H1 (cell line): Measurements from ENCODE around the gene MAPK4. TPM values are rescaled to one million over a fixed set of nuclear protein-coding genes. Genes with fewer than 3 reads are reported as not detected.

Experiments
- CTCF ChIA-PET: fragments of 300-600 bp; sonication (Branson Sonifier 250); formaldehyde crosslinking; loops from one replicate; lab custom pipeline; 2021; ENCODE audit not compliant: partially characterized antibody; lab: Charles Lee
- POLR2A ChIA-PET: fragments of 300-600 bp; sonication (Branson Sonifier 250); formaldehyde crosslinking; loops from one replicate; lab custom pipeline; 2021; ENCODE audit warnings: inconsistent platforms; ENCODE audit not compliant: partially characterized antibody; lab: Charles Lee
- DNase-seq, 2 experiments: peaks; one replicate each; pipeline versions ENCODE4 v3.0.0 to v3.0.0-alpha.2; 2010 to 2022; ENCODE audit warnings: low spot score in 2 of 2, low read depth in 1 of 2, mixed read lengths in 1 of 2
- FAIRE-seq: peaks from 2 replicates; lab custom pipeline; 2011; peaks lifted over from hg19 to GRCh38; lab: Jason Lieb, UNC
- H2AFZ ChIP-seq: 2 replicates; pipeline ENCODE4 v1.8.1; 2012; ENCODE audit warnings: low read length, inconsistent platforms
- H2AK5ac ChIP-seq: 2 replicates; pipeline ENCODE4 v1.6.1; 2013; ENCODE audit warnings: low read depth, low read length
- H2BK120ac ChIP-seq: replicated peaks from 2 replicates; pipeline ENCODE3; 2013; ENCODE audit warnings: low read depth, low read length, inconsistent platforms
- H2BK12ac ChIP-seq: 2 replicates; pipeline ENCODE4 v1.6.1; 2013; ENCODE audit warnings: low read depth, low read length
- H2BK15ac ChIP-seq: 2 replicates; pipeline ENCODE4 v1.6.1; 2013; ENCODE audit warnings: low read length
- H2BK20ac ChIP-seq: 2 replicates; pipeline ENCODE4 v1.6.1; 2013; ENCODE audit warnings: low read length
- H2BK5ac ChIP-seq: 2 replicates; pipeline ENCODE4 v1.6.1; 2013; ENCODE audit warnings: low read depth, low read length
- H3K14ac ChIP-seq: 2 replicates; pipeline ENCODE4 v1.6.1; 2013; ENCODE audit warnings: inconsistent platforms; ENCODE audit not compliant: insufficient read length
- H3K18ac ChIP-seq: 2 replicates; pipeline ENCODE4 v1.6.1; 2013; ENCODE audit warnings: low read length; ENCODE audit errors: extremely low read depth
- H3K23ac ChIP-seq: 2 replicates; pipeline ENCODE4 v1.6.1; 2013; ENCODE audit warnings: inconsistent platforms; ENCODE audit not compliant: insufficient read length
- H3K23me2 ChIP-seq: 2 replicates; pipeline ENCODE4 v1.6.1; 2013; ENCODE audit warnings: low read depth, low read length
- H3K27ac ChIP-seq: 2 replicates; pipeline ENCODE4 v1.6.1; 2011; ENCODE audit warnings: low read depth, low read length, inconsistent platforms
- H3K27me3 ChIP-seq, 4 experiments: replicated peaks in 1 of 4; 1 replicate in 1 of 4; 2 replicates in 3 of 4; pipeline versions ENCODE4 v1.6.1 to v1.8.1; 2011 to 2013; ENCODE audit warnings: low read length in 3 of 4, mild to moderate bottlenecking in 3 of 4, inconsistent platforms in 2 of 4, mixed read lengths in 2 of 4, moderate library complexity in 1 of 4; ENCODE audit not compliant: control insufficient read depth in 3 of 4, insufficient read depth in 3 of 4; ENCODE audit errors: extremely low read depth in 1 of 4
- H3K36me3 ChIP-seq, 4 experiments: 2 replicates each; pipeline versions ENCODE4 v1.6.1 to v1.8.1; 2011 to 2013; ENCODE audit warnings: mild to moderate bottlenecking in 4 of 4, low read length in 3 of 4, moderate library complexity in 2 of 4, control low read depth in 1 of 4, inconsistent platforms in 1 of 4; ENCODE audit not compliant: insufficient read depth in 4 of 4, control insufficient read depth in 2 of 4
- H3K4ac ChIP-seq: replicated peaks from 2 replicates; pipeline ENCODE3; 2013; ENCODE audit warnings: low read length, low read depth, mixed read lengths, inconsistent platforms; ENCODE audit not compliant: insufficient read length
- H3K4me1 ChIP-seq, 4 experiments: replicated peaks in 1 of 4; 1 replicate in 1 of 4; 2 replicates in 3 of 4; pipeline versions ENCODE4 v1.6.1 to v1.8.1; 2011 to 2013; ENCODE audit warnings: low read length in 3 of 4, inconsistent platforms in 2 of 4, mixed read lengths in 1 of 4; ENCODE audit not compliant: insufficient read depth in 4 of 4, control insufficient read depth in 3 of 4
- H3K4me2 ChIP-seq, 2 experiments: 2 replicates each; pipeline versions ENCODE4 v1.6.1 to v1.8.1; 2011 to 2013; ENCODE audit warnings: low read depth in 2 of 2, low read length in 2 of 2, control low read depth in 1 of 2, inconsistent platforms in 1 of 2, mild to moderate bottlenecking in 1 of 2; ENCODE audit not compliant: insufficient read depth in 1 of 2
- H3K4me3 ChIP-seq, 4 experiments: fragments of 200-600, 300-600 bp in 1 of 4; sonication (generic), shearing (Covaris generic), sonication (Bioruptor Twin) in 1 of 4; 2 replicates each; pipeline versions ENCODE4 v1.5.1 to v1.8.1; 2011 to 2016; ENCODE audit warnings: low read length in 4 of 4, low read depth in 3 of 4, control low read depth in 2 of 4, inconsistent platforms in 2 of 4, mild to moderate bottlenecking in 2 of 4, mixed read lengths in 1 of 4, moderate library complexity in 1 of 4; ENCODE audit not compliant: insufficient read depth in 2 of 4; ENCODE audit errors: extremely low read depth in 1 of 4
- H3K56ac ChIP-seq: replicated peaks from 2 replicates; pipeline ENCODE3; 2013; ENCODE audit warnings: low read depth, mild to moderate bottlenecking, mixed read lengths, low read length, inconsistent platforms; ENCODE audit not compliant: insufficient read length
- H3K79me1 ChIP-seq: 2 replicates; pipeline ENCODE4 v1.6.1; 2013; ENCODE audit warnings: low read depth, low read length, control low read depth
- H3K79me2 ChIP-seq, 2 experiments: 2 replicates each; pipeline versions ENCODE4 v1.6.1 to v1.8.1; 2012 to 2013; ENCODE audit warnings: low read length in 2 of 2, mild to moderate bottlenecking in 2 of 2, inconsistent platforms in 1 of 2; ENCODE audit not compliant: insufficient read depth in 2 of 2, control insufficient read depth in 1 of 2
- H3K9ac ChIP-seq, 4 experiments: replicated peaks in 1 of 4; 1 replicate in 1 of 4; 2 replicates in 3 of 4; pipeline versions ENCODE4 v1.6.1 to v1.8.1; 2011 to 2013; ENCODE audit warnings: low read depth in 3 of 4, low read length in 3 of 4, control low read depth in 2 of 4, mild to moderate bottlenecking in 2 of 4, moderate library complexity in 2 of 4, inconsistent platforms in 1 of 4; ENCODE audit errors: extremely low read depth in 1 of 4
- H3K9me3 ChIP-seq, 2 experiments: 2 replicates each; pipeline versions ENCODE4 v1.6.1 to v1.8.1; 2012 to 2013; ENCODE audit warnings: mild to moderate bottlenecking in 2 of 2, moderate library complexity in 2 of 2, control low read depth in 1 of 2, inconsistent platforms in 1 of 2, low read depth in 1 of 2, low read length in 1 of 2, mixed read lengths in 1 of 2; ENCODE audit not compliant: insufficient read depth in 2 of 2
- H4K20me1 ChIP-seq, 2 experiments: replicated peaks in 1 of 2; 2 replicates each; pipeline versions ENCODE3 to v1.8.1; 2011 to 2013; ENCODE audit warnings: inconsistent platforms in 2 of 2, low read length in 2 of 2, mild to moderate bottlenecking in 1 of 2; ENCODE audit not compliant: insufficient read depth in 2 of 2, control insufficient read depth in 1 of 2
- H4K5ac ChIP-seq: 2 replicates; pipeline ENCODE4 v1.6.1; 2013; ENCODE audit warnings: low read length, low read depth, mixed read lengths, inconsistent platforms; ENCODE audit not compliant: insufficient read length
- H4K8ac ChIP-seq: 2 replicates; pipeline ENCODE4 v1.8.0; 2013; ENCODE audit warnings: mild to moderate bottlenecking, moderate library complexity, low read length, inconsistent platforms; ENCODE audit not compliant: insufficient read depth; ENCODE audit errors: extremely low read depth
- H4K91ac ChIP-seq: replicated peaks from 2 replicates; pipeline ENCODE3; 2013; ENCODE audit warnings: low read length, mixed read lengths, inconsistent platforms; ENCODE audit not compliant: insufficient read length
- BACH1 ChIP-seq: IDR thresholded peaks from 2 replicates; pipeline ENCODE4 v1.6.1; 2012; ENCODE audit warnings: low read length, improper control_type of control experiment
- JUND ChIP-seq: IDR thresholded peaks from 2 replicates; pipeline ENCODE4 v1.6.1; 2011; ENCODE audit warnings: mild to moderate bottlenecking, improper control_type of control experiment, low read length
- KDM1A ChIP-seq: fragments of 200-600, 300-600 bp; sonication (generic); IDR thresholded peaks from 2 replicates; pipeline ENCODE4 v1.7.1; 2016; ENCODE audit warnings: mild to moderate bottlenecking, low read length, borderline replicate concordance
- WGBS, 2 experiments: shearing (Covaris generic) in 1 of 2; methylation state at CpG; one replicate each; pipeline versions ENCODE4 v1.1.6 to v1.1.7; 2013 to 2015; ENCODE audit warnings: low lambda C conversion rate in 2 of 2, mixed read lengths in 2 of 2, inconsistent platforms in 1 of 2, low coverage in 1 of 2, missing lambda C conversion rate in 1 of 2; ENCODE audit not compliant: insufficient replicate concordance in 2 of 2, insufficient coverage in 1 of 2, insufficient read length in 1 of 2; ENCODE audit errors: extremely low coverage in 1 of 2, missing lambda C conversion rate in 1 of 2; 5-methylcytosine and 5-hydroxymethylcytosine counted together
- polyA plus RNA-seq, 7 experiments: library from polyadenylated mRNA; depleted of rRNA in 3 of 7; stranded (reverse) in 5 of 7; unstranded in 2 of 7; fragments of >200 nt in 5 of 7; fragments of 200-250 nt in 2 of 7; gene quantifications; 1 replicate in 5 of 7; 2 replicates in 1 of 7; 4 replicates in 1 of 7; pipeline versions ENCODE4 v1.2.1 to v1.2.3, GENCODE V29; 2011 to 2013; ENCODE audit warnings: missing spikeins in 2 of 7, mixed read lengths in 2 of 7
- total RNA-seq: library from RNA; stranded (reverse); fragmentation: NEBNext Ultra II Directional; extraction: Animal tissue kit (Norgen Biotek cat#: 25700); gene quantifications from 2 replicates; pipeline ENCODE4 v1.2.1, GENCODE V29; 2021

Gene MAPK4
- total and polyA plus RNA-seq, 2 of the 8 experiments (the other 6 are each of a cell fraction or from before 2014, with no cell fraction given), result 3.2 to 3.7 TPM

DNA sequence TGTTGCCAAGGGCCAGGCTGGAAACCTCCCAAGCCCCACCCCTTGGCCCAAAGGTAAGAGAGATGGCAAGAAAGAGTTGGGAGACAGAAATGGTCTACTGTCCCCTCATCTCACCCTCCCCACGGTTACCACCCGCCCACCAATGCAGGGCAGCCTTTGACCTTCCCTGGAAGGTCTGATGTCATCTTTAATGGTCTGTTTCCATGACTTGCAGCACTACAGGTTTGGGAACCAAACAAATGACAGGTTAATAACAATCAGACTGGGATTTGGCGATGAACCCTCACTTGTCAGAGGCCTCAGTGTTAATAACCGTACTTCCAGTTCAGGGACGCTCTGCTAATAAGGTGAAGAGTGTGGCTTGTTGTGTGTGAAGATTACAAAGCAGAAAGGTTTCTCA is 189.5 kb downstream of the MAPK4 start:
- Histone ChIP-seq H3K27ac (no peak overlapping the region), H3K79me1 (no peaks in the 10 kb centered on the region), H3K79me2 (no peaks in the 10 kb centered on the region), H3K9ac (no peak overlapping the region), H2BK20ac (no peak overlapping the region), H3K23ac (no peak overlapping the region), H3K23me2 (no peaks in the 10 kb centered on the region), H2AK5ac (no peak overlapping the region; the same call in 1 of the 2 replicates), H2BK5ac (no peak overlapping the region), H4K8ac (no peak overlapping the region), H4K91ac (no peak overlapping the region), H3K36me3 (no peaks in the 10 kb centered on the region; a peak in 1 of 8 replicates), H3K27me3 (no peaks in the 10 kb centered on the region), H2AFZ (0 out of 2 replicates have a peak overlapping the region, but pooled peaks have one; percentile 26), H3K4me2 (peak overlapping the region in 1 of 2 experiments; percentile 53; a peak in 1 of 4 replicates), H3K4me3 (no peak overlapping the region), H3K14ac (no peak overlapping the region), H2BK120ac (no peak overlapping the region), H3K4me1 (peaks cover 3 to 18% (median 12%) of the 10 kb centered on the region in 4 experiments; a peak in 5 of 7 replicates), H3K9me3 (0 out of 4 replicates have a peak, but pooled peaks cover 0 to 5% of the 10 kb centered on the region in 2 experiments), H4K5ac (no peak overlapping the region), H3K56ac (no peak overlapping the region), H3K4ac (peak overlapping the region; percentile 48), H3K18ac (no peak overlapping the region), H2BK15ac (no peak overlapping the region), H2BK12ac (no peak overlapping the region), H4K20me1 (no peaks in the 10 kb centered on the region)
- FAIRE-seq, result no peak
- 91% methylated on average over 5 of the region's 5 CpGs; no CpG with 5 or more reads in 1 of the 2 experiments for WGBS, 2 experiments
- no peak for DNase-seq
- TF ChIP-seq KDM1A, result no peak
- no peak for TF ChIP-seq JUND
- TF ChIP-seq BACH1, result no peak
- ChIA-PET POLR2A (no interaction called here), CTCF (interaction anchor here (1.2 kb wide), 1 partner anchor 162 kb away, joined by 3 read pairs; no protein-coding TSS in a partner anchor)
